NCI-H345 (cell line): ENCODE results near the gene HS1BP3.

Source experiments
- DNase-seq: peaks from one replicate; lab custom pipeline; 2025; lab: John Stamatoyannopoulos, UW

HS1BP3 gene, protein sequence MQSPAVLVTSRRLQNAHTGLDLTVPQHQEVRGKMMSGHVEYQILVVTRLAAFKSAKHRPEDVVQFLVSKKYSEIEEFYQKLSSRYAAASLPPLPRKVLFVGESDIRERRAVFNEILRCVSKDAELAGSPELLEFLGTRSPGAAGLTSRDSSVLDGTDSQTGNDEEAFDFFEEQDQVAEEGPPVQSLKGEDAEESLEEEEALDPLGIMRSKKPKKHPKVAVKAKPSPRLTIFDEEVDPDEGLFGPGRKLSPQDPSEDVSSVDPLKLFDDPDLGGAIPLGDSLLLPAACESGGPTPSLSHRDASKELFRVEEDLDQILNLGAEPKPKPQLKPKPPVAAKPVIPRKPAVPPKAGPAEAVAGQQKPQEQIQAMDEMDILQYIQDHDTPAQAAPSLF

DNA sequence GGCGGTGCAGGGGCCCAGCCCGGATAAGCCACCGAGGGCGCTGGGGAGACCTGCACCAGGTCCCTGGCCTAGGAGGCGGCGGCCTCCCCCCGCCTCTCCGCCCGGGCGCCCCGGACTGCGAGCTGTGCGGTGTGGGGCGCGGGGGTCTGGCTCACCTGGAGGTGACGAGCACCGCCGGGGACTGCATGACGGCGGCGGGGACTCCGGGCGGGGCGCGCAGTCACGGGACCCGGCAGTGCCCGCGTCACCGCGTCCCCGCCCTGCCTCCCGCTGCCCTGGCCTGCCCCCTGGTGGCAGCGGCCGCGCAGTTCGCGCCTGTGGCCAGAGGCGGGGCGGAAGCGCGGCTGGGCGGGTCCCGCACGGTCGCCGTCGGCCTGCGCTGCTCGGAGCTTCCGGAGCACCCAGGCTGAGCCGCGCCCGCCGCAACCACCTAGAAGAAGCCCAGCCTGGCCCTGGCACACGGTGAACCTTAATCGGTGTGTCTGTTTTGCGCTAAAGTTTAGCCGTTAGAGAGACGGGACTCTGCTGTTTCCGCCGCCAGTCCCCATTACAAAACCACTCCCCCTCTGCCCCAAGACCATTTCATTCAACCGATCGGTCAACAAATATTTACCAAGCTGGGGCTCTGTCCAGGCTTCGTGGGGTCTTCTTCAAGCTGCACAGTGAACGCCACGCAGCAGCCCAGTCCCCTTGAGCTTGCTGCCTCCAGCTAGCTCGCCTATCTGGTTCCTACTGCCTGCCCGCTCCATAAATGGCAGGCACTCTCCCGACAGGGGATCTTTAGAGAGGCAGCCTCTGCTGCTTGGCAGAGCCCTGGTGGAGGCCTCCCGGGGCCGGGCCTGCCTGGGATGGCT is at the start of gene HS1BP3:
TSS of gene HS1BP3 (minus strand) at position 222 of the 854 bp plus-strand sequence. CDS start at position 187, 35 bp downstream.
- peak; percentile 93 for DNase-seq

DNA sequence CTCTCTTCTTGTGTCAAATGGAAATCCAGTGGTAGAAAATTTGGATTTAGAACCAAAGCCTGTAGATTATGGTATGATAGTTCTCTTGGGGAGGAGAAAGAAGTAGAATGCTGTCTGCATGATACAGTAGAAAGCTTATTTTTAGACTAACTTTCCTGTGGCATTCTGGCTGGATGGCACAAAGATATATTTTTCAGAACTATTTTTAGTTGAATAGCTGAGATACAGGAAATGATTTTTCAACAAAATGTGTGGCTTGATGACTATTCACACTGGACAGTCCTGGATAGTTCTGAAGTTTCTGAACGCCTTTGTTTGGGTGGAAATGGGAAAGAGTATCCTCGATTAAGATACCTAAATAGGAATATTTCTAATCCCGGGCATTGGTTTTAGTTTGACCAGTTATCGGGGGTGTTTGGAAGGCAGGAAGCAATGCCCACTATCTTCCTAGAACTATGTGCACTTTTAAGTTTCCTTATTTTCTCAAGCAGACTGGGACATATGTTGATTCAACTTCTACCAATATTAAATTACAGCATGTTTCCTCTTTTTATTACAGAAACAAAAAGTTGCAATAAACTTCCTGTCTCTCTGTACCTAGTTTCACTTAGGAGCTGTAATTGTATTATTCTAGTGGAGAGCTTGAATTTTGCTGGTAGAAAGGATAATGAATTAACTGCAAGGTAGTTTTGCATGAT is 48.2 kb upstream of the HS1BP3 start:
- DNase-seq: no peak

DNA sequence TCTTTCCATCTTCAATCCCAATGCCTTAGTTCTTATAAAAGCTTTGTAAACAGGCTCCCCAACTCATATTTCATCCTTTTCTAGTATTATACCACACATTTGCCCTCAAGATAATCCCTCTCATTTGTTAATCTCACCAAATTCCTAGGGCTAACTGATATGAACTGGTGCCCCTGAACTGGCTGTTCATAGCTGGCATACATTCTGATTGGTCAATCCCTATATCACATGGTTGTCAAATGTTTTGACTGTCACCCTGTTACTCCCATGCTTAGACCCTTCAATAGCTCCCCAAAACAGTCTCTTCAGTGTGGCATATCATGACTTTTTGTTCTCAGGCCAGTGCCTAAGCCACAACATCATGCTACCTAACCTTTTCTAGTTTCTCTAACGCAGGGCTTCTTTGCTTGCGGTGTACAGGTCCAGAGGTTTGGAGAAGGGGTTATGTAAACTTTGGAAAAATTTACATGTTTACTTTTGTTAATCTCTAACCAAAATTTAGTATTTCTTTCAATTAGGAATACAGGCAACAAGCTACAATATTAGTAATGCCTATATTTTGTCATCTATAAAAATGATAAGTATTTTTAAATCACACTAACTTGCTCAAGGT is 46.5 kb upstream of the HS1BP3 start:
- DNase-seq: no peak

DNA sequence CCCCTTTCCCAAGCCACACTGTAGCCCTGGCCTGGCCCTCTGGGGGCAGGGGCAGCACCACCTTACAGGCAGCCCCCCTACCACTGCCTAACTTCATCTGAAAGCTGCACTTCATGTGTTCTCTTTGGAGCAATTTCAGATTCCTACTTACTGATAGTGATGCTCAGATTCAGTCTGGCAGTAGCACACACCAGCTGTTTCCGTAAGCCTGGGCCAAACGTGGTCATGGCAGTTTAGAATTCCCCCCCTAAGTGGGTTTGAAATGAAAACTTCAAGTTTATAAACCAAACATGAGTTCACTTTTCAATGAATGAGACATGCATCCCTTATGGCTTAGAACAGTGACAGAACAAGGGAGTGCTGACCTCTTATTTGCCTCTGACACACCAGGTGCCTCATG is 45.5 kb upstream of the HS1BP3 start:
- DNase-seq: no peak

DNA sequence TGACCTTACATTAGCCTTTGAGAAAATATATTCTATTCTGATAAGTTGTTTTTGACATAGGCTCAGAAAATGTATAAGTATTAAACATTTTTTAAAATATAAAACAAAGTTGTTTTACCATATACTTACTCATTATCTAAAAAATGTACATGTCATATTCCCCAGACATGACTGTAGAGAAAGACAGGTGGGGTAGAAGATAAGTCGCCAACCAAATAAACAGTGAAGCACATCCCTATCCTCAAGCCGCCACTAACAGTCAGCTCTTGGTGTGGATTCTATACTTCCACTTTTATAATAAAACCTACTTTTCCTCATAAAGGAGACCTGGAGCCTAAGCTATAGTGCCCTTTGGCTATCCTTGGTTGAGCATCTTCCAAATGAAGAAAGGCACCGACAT is 42.4 kb upstream of the HS1BP3 start:
- DNase-seq: no peak

DNA sequence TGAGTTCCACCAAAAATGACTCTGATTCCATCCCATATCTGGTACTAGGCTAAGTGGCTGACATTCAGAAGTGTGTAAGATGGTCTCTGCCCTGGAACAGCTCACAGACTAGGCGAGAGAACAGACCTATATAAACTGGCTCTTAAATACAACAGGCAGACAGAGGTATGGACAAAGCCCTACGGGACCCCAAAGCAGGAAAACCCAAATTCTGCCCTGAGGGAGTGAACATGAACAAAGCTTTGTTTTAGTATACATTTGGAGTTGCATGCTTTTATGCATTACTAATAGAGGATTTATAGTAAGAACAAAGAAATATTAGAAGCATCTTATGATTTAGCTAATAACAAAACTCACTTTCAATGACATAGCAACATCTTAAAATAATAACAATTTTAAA is 41.2 kb upstream of the HS1BP3 start:
- DNase-seq: no peak

DNA sequence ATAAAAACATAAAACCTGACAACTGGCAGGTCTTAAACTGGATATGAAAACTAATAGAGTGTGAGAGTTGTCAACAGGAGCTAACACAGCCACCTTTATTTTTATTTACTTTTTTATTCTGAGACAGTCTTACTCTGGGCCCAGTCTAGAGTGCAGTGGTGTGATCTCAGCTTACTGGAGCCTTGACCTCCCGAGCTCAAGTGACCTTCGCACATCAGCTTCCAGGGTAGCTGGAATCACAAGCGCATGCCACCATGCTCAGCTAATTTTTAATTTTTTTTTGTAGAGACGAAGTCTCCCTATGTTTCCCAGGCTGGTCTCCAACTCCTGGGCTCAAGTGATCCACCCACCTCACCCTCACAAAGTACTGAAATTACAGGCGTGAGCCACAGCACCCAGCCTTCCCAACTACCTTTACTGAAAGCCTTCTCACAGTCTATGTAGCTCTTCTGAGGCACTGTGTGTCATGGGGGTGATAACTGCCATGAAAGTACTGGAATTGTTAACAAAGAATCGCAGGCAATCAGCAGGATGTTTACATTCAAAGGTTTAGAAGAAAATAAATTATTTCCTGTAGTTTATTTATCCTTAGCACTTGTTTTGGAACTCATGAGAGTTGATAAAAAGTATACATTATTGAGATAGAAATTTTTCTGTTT is 40.3 kb upstream of the HS1BP3 start:
- no peak for DNase-seq

DNA sequence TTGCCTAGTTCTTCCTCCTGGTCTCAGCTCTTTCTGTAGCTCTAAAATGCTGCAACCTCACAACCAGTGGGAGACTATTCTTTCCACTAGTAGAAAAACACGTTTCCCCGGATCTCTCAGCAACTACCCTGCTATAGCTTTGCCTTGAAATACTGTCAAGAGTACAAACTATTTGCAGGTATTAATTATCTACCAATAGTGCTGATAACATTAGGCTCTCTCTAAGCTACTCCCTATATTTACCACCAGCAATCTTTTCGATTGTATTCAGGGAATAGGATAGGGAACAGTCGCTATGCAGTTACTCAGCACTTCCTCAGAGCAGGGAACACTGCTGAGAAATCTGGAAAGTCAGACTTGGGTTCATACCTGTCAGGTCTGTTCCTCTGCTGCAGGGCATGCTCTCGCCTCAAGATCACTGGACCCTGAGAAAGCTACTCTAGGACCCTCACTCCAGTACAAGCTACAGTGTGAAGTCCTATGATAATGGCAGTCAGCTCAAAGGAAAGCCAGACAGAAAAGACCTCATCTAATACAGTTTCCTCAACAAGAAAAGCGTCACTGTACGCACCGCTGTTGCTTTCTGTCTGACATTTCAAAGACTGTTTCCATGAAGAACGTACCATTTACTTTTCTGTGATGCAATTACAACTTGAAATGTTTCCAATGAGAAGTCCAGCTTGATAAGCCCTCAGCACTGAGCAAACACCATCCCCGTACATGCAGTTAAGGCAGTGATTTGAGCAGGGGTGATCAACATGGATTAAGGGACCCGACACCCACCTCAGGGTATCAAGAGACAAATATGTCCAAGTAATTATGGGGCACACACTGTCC is 38.7 kb upstream of the HS1BP3 start:
- DNase-seq: no peak

DNA sequence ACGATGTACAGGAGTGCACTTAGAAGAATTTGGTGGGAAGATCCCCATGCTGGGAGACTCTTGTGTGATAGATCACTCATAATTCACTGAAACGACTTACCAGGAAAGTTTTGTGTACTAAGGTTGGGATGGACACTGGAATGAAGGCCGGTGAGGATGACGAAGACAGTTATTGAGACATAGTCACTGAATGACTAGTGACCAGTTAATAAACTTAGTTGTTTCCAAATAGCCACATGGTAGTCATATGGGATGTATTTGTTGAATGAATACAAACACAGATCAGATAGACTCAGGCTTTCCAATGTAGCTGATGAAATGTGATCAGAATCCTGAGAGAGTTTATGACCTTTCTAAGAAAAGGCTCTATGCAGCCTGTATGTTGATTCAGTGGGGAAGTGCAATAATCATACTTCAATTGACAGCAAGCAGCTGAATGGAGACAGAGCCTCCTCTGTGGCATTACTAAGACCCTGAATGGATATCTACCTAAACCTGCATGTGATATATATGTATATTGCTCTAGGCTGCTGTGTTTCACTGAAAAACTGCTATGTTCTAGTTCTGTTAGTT is 36.4 kb upstream of the HS1BP3 start:
- no peak for DNase-seq

DNA sequence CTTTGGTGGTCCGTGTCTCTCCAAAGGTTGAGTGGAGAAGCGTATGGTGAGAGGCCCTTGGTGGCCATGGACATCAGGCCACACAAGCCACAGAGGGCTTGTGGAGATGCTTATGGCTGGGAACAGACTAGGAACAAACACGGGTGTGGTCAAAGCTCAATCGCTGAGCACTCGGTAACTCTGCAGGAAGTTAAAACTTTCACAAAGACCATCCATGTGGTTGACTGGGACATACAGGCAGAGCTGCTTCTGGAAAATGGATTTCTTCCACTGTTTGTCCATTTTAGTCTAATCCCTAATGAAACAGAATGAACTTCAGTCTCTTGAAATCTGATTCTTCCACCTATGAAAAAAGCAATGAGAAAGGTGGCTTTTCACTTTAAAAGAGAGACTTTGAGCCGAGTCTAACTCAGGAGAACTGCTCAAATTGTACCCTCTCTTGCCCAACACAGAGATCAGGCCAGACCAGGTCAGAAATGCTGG is 33.7 kb upstream of the HS1BP3 start:
- no peak for DNase-seq

DNA sequence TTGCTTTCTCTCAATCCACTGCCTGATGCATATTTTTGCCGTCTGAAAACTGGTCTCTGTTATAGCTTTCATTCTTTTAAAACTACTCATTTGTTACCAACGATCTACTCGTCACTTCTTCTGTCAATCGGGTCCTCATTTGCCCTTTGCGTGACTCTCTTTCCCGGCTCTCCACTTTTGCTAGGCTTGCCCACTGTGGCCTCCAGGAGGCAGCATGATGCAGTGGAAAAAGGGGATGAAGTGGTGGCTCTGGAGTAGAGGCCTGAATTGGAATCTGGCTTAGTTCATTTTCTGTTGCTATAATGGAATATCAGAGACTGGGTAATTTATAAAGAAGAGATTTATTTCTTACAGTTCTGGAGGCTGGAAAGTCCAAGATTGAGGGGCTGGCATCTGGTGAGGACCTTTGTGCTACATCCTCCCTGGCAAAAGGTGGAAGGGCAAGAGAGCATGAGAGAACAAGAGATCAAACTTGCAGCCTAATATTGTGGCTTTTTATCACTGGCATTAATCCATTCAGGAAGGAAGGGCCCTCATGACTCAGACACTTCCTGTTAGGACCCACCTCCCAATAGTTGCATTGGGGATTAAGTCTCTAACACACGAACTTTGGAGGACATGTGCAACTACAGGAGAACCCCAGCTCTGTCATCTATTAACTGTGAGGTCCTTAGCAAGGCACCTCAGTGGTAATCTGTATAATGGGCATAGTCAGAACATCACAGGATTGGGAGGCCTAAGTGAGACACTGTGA is 31.4 kb upstream of the HS1BP3 start:
- DNase-seq: no peak

DNA sequence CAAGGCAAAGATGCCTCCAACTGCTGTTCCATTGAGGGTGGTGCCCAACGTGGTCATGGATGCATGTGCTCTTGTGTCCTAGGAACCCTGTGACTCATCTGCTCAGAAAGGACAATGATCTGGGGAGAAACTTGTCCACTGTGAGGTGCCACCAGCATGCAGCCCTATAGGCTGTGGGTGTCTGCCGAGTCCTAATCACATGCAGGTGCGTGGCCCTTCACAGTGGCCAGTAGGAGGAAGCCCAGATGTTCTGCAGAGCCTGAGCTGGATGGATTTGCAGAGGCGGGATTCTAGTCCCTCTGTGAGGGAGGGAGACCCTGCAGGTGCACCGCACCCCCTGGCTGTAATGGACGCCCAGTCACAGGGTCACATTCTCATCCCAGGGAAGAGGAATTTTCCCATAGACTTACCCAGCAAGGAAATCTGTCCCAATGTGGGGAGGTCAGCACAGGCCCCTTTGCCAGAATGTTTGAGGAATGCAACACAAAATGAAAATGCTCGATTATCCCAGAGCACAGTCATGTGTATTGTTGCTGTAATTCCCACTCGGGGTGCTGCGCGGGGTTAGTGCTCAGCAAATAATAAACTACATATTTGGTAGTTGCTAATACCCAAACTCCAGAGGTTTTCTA is 30.0 kb upstream of the HS1BP3 start:
- no peak for DNase-seq

DNA sequence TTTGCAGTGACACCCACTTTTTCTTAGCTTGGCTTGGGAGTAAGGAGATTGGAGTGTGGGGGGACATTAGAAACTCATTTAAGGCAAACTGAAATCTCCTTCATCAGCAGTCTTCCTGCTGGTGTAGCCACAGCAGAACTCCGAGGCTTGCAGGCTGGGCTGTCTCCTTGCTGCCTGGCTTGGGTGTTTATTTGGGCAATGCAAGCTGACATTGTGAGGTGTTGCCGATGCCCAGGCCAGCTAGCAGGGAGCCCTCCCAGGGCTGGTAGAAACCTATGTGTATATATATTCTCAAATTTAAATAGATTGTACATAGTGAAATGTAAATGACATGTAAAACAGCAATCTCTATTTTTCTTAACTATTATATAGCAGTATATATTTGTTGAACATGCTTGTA is 27.9 kb upstream of the HS1BP3 start:
- no peak for DNase-seq

DNA sequence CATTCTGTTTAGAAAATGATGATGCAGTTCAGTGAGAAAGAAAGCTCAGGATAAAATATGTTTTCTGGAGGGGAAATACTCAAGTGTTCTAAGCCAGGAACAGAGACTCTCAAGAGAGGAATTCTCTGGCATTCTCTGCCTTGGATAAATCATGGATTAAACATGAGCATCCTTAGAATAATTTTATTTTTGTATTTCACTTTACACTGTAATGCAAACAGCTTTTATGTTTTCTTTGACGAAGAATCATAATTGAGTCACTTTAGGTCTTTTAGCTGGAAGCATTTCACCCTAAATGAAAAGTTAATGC is 27.1 kb upstream of the HS1BP3 start:
- DNase-seq: no peak

DNA sequence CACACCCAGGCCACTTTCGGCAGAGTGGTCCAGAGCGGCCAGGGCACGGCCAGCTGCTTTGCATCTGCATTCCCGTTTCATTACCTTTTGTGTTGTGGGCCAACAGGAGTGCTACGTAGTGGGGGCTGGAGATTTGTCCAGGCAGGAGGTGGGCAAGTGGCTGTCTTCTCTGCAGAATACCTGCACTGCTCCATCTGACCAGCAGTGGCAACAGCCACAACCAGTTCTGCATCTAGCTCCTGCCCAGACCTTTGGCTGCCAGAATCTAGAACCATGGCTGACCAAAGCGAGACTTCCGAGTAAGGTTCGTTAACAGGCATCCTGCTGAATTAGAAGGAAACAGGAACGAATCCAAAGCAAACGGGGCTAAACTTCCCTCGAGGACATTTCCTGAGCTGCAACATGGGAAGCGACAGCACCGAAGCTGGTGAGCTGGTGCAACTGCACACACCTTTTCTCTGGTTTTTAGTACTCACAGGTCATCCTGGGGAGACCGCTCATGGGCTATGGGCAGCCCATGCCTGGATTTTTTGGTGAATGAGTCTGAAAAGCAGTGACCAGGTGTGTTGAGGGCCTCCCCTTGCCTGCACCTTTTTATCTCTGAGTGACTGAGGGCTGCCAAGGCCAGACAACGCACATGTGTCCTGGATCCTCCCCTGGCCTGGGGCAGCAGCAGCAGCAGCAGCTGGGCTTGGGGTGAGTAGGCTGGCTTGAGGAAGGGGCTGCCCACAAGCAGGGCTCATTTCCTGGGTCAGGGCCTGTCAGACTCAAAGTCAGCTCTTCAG is 26.6 kb upstream of the HS1BP3 start:
- DNase-seq: no peak

DNA sequence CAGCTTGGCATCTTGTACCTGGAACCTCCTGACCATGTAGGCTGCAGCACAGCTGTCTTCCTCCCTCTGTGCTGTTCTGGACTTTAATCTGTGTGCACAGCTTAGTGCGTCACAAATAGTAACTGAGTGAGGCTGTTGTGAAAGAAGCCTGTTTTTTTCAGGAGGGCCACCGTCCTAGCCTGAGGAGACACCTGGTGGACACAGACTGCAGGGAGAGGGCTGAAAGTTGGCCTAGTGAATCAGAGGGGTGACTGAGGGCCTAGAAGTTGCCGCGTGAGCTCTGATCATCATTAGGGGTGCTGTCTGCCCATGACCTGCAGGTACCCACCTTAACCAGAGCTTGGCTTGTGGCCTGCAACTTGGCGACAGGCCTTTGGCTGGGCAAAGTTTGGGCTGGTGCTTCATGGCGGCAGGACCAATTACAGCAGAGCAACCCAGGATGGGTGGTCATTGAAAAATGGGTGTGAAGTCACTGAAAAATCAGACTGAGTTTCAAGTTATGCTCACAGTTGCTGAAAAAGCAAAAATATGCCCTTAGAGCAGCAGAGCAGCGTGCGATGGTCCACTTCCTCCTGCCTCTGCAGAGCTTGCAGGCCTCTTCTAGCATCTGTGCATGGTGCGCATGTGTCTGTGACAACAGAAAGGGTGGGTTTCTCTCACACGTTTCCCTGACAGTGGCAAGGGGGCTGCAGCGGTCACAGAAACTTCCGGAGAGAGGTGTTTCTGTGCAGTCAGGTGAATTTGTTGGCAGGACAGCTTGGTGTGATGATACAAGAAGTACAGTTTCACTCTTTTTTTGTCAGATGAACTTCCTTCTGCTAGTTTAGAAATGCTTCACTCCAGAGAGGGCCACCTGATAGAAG is 25.7 kb upstream of the HS1BP3 start:
- DNase-seq: no peak

DNA sequence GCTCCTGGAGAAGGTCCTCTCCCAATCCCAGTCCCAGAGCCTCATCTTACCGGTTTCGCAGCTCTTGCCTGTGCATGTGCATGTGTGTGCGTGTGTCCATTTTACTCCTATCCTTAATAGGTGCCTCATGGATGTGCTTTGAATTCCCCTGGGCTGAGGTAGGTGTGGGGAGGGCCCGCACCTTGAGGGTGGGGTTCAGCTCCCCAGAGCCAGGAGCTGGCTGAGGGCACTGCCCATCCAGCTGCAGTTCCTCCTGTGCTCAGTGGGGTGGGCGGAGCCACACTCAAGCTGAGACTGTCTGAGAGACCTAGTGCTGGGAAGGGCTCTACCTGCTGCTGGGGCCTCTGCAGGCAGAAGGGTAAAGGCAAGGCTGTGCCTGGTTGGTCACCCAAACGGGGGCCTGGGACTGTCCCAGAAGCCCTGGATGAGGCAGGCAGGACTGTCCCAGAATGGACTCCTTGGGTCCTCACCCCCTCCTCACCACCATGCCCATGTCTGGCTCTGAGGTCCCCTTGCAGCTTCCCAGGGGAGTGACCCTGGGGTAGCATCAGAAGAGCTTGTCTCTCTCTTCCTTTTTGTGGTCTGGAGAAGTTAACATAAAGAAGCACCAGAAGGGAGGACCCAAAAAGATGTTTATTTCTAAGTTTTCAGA is 24.9 kb upstream of the HS1BP3 start:
- DNase-seq: no peak
